HepG2 (cell line): ENCODE measurements around the gene FSTL1.

Source experiments
- CBX5 ChIP-seq: sonication (generic); formaldehyde crosslinking; IDR thresholded peaks from 2 replicates; pipeline ENCODE4 v1.4.0; 2020; ENCODE audit warnings: missing genetic modification reagents, borderline replicate concordance
- CEBPB ChIP-seq: IDR thresholded peaks from 2 replicates; pipeline ENCODE4 v1.6.1; 2011; ENCODE audit warnings: low read depth, low read length, improper control_type of control experiment, borderline replicate concordance
- JUN ChIP-seq: sonication (generic); formaldehyde crosslinking; IDR thresholded peaks from 2 replicates; pipeline ENCODE4 v1.4.0; 2020; ENCODE audit warnings: mild to moderate bottlenecking, missing genetic modification reagents
- MAF1 ChIP-seq: sonication (generic); formaldehyde crosslinking; IDR thresholded peaks from 2 replicates; pipeline ENCODE4 v1.5.0; 2020; ENCODE audit warnings: missing genetic modification reagents, borderline replicate concordance
- NFYB ChIP-seq: sonication (generic); formaldehyde crosslinking; IDR thresholded peaks from 2 replicates; pipeline ENCODE4 v1.4.0; 2020; ENCODE audit warnings: missing genetic modification reagents
- RBFOX2 ChIP-seq: fragments of 200-400 bp; formaldehyde crosslinking; IDR thresholded peaks from 2 replicates; pipeline ENCODE4 v1.6.1; 2017; ENCODE audit warnings: low read depth, mild to moderate bottlenecking, low read length
- TF ChIP-seq, protein P1 (sequence below): sonication (generic); formaldehyde crosslinking; IDR thresholded peaks from 2 replicates; pipeline ENCODE4 v1.5.0; 2020; ENCODE audit warnings: mild to moderate bottlenecking, missing genetic modification reagents, moderate library complexity

DNA sequence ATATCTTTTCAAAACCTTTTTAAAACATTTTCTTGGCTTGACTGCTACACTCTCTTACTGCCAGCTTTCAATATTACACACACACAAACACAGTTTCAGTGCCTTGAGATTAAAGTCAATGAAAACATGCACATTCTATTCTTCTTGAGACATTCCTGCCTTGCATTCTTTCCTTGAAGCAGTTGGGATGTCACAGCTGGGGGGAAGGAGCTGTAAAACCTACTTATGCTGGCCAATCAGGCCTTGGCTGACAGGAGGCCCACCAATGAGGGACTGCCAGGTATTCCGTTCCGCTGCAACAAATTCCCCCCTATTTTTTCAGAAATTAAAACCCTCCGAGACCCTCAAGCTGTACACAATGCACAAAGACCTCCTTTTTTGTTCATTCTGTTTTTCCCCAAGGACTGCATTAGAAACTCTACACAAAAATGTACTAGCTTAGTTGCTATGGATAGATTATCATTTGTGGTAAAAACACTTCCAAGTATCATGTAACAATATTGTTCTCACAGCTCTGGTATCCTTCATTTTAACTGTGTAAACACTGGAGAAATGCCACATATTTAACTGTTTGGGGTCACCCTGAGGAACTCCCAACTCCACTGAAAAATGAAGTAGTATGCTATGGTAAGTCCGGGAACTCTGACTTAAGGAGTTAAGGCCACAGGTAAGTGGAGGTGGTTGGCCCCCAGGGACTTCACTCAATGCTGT lies 18.5 kb downstream of the FSTL1 start:
- no peak for TF ChIP-seq MAF1 (CRISPR knock-in tag)
- no peak for TF ChIP-seq CBX5 (CRISPR knock-in tag)
- TF ChIP-seq, protein P1, sequence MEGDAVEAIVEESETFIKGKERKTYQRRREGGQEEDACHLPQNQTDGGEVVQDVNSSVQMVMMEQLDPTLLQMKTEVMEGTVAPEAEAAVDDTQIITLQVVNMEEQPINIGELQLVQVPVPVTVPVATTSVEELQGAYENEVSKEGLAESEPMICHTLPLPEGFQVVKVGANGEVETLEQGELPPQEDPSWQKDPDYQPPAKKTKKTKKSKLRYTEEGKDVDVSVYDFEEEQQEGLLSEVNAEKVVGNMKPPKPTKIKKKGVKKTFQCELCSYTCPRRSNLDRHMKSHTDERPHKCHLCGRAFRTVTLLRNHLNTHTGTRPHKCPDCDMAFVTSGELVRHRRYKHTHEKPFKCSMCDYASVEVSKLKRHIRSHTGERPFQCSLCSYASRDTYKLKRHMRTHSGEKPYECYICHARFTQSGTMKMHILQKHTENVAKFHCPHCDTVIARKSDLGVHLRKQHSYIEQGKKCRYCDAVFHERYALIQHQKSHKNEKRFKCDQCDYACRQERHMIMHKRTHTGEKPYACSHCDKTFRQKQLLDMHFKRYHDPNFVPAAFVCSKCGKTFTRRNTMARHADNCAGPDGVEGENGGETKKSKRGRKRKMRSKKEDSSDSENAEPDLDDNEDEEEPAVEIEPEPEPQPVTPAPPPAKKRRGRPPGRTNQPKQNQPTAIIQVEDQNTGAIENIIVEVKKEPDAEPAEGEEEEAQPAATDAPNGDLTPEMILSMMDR (CRISPR knock-in tag), result no peak
- no peak for TF ChIP-seq NFYB
- TF ChIP-seq CEBPB, result no peak
- TF ChIP-seq RBFOX2, result no peak
- no peak for TF ChIP-seq JUN (CRISPR knock-in tag)
